B cell (primary cell): ENCODE results near the gene APOB. TPM values are rescaled to one million over a fixed set of nuclear protein-coding genes. Genes with fewer than 3 reads are reported as not detected.

Source experiments
- ATAC-seq: fragments of 200-7000 bp; cut with Tn5 transposase; one replicate; pipeline ENCODE4 v1.10.0; 2021; ENCODE audit warnings: low read depth, mild to moderate bottlenecking, moderate number of reproducible peaks, moderate library complexity
- CTCF ChIA-PET: fragments of 350-600 bp; sonication (Branson Sonifier 250); formaldehyde crosslinking; loops from one replicate; lab custom pipeline; 2021; ENCODE audit warnings: antibody characterized with exemption, inconsistent platforms; lab: Charles Lee
- POLR2A ChIA-PET: fragments of 350-600 bp; sonication (Branson Sonifier 250); formaldehyde crosslinking; loops from one replicate; lab custom pipeline; 2021; ENCODE audit warnings: antibody characterized with exemption; lab: Charles Lee
- DNase-seq: peaks from one replicate; pipeline ENCODE4 v3.0.0; 2013
- H2AFZ ChIP-seq: 2 replicates; pipeline ENCODE4 v1.6.1; 2012; ENCODE audit warnings: mild to moderate bottlenecking, low read depth, low read length; ENCODE audit not compliant: insufficient read depth, poor library complexity, severe bottlenecking
- H3K27ac ChIP-seq, 2 donors: 1 replicate in 1 of 2; 2 replicates in 1 of 2; pipeline ENCODE4 v1.5.1; 2012 to 2013; ENCODE audit warnings: low read length in 2 of 2, mild to moderate bottlenecking in 2 of 2, moderate library complexity in 1 of 2
- H3K27me3 ChIP-seq, 4 experiments: fragments of 200-600 bp in 1 of 4; sonication (generic) in 1 of 4; replicated peaks in 1 of 4; 1 replicate in 2 of 4; 2 replicates in 2 of 4; pipeline versions ENCODE4 v1.6.1 to v1.7.0; 2013 to 2016; ENCODE audit warnings: low read length in 3 of 4, mild to moderate bottlenecking in 2 of 4, mixed read lengths in 1 of 4, moderate library complexity in 1 of 4; ENCODE audit not compliant: insufficient read depth in 4 of 4, control insufficient read depth in 3 of 4; ENCODE audit errors: control extremely low read depth in 1 of 4
- H3K36me3 ChIP-seq, 2 experiments: replicated peaks in 1 of 2; 1 replicate in 1 of 2; 2 replicates in 1 of 2; pipeline versions ENCODE4 v1.6.1 to v1.7.1; 2013; ENCODE audit warnings: low read length in 1 of 2; ENCODE audit not compliant: insufficient read depth in 2 of 2, control insufficient read depth in 1 of 2; ENCODE audit errors: control extremely low read depth in 1 of 2, extremely low read depth in 1 of 2
- H3K4me1 ChIP-seq, 2 donors: fragments of 200-600 bp in 1 of 2; sonication (generic) in 1 of 2; 1 replicate in 1 of 2; 2 replicates in 1 of 2; pipeline versions ENCODE4 v1.5.1 to v1.6.1; 2013 to 2017; ENCODE audit warnings: low read length in 2 of 2; ENCODE audit not compliant: control insufficient read depth in 2 of 2, insufficient read depth in 2 of 2
- H3K4me2 ChIP-seq: replicated peaks from 2 replicates; pipeline ENCODE3; 2012; ENCODE audit warnings: mild to moderate bottlenecking, low read depth, low read length; ENCODE audit not compliant: poor library complexity, severe bottlenecking
- H3K4me3 ChIP-seq, 5 experiments: fragments of 200-600 bp in 1 of 5; sonication (generic) in 1 of 5; 1 replicate in 3 of 5; 2 replicates in 2 of 5; pipeline versions ENCODE4 v1.5.1 to v1.7.0; 2011 to 2016; ENCODE audit warnings: low read length in 4 of 5, mild to moderate bottlenecking in 4 of 5, low read depth in 2 of 5, control low read depth in 1 of 5, moderate library complexity in 1 of 5; ENCODE audit not compliant: insufficient read depth in 1 of 5; ENCODE audit errors: control extremely low read depth in 1 of 5, extremely low read depth in 1 of 5
- H3K79me2 ChIP-seq: fragments of 200-600 bp; sonication (generic); one replicate; pipeline ENCODE4 v1.6.0; 2016; ENCODE audit warnings: low read length; ENCODE audit not compliant: control insufficient read depth, insufficient read depth
- H3K9ac ChIP-seq: fragments of 200-600 bp; sonication (generic); 2 replicates; pipeline ENCODE4 v1.6.1; 2017; ENCODE audit warnings: mild to moderate bottlenecking, low read length, moderate library complexity
- H3K9me3 ChIP-seq, 3 donors: one replicate each; pipeline versions ENCODE4 v1.6.1 to v1.7.1; 2013; ENCODE audit warnings: low read length in 2 of 3; ENCODE audit not compliant: control insufficient read depth in 2 of 3, insufficient read depth in 1 of 3; ENCODE audit errors: control extremely low read depth in 1 of 3
- H4K20me1 ChIP-seq: 2 replicates; pipeline ENCODE4 v1.6.0; 2012; ENCODE audit warnings: mild to moderate bottlenecking, low read length; ENCODE audit not compliant: insufficient read depth, control insufficient read depth, poor library complexity, severe bottlenecking
- H3K27ac Mint-ChIP-seq: one replicate; pipeline ENCODE4 v1.8.0; 2021; ENCODE audit warnings: mixed read lengths
- H3K27me3 Mint-ChIP-seq: one replicate; pipeline ENCODE4 v1.8.0; 2021; ENCODE audit warnings: mixed read lengths
- H3K4me1 Mint-ChIP-seq: one replicate; pipeline ENCODE4 v1.8.0; 2021; ENCODE audit warnings: mixed read lengths
- H3K4me3 Mint-ChIP-seq: one replicate; pipeline ENCODE4 v1.8.0; 2021; ENCODE audit warnings: mixed read lengths
- H3K9me3 Mint-ChIP-seq: one replicate; pipeline ENCODE4 v1.8.0; 2022; ENCODE audit warnings: mixed read lengths; ENCODE audit not compliant: insufficient read depth
- EZH2 ChIP-seq: IDR thresholded peaks from 2 replicates; pipeline ENCODE4 v1.6.1; 2012; ENCODE audit warnings: borderline replicate concordance, low read depth, mild to moderate bottlenecking, moderate library complexity, low read length; ENCODE audit not compliant: insufficient read depth, poor library complexity, severe bottlenecking
- WGBS: methylation state at CpG from one replicate; pipeline ENCODE4 v1.1.5; 2013; ENCODE audit warnings: missing lambda C conversion rate; ENCODE audit not compliant: insufficient coverage; 5-methylcytosine and 5-hydroxymethylcytosine counted together
- intact Hi-C: fragments of 100-400 bp; cut with micrococcal nuclease; formaldehyde crosslinking; loops from one replicate; pipeline ENCODE4 v1.10.0; 2022
- polyA plus RNA-seq: library from polyadenylated mRNA; depleted of rRNA; stranded (reverse); fragments of >200 nt; gene quantifications from 2 replicates; pipeline ENCODE4 v1.2.3, GENCODE V29; 2012
- total RNA-seq, 2 donors: library from RNA; stranded (reverse); fragments of 120-200 nt in 1 of 2; gene quantifications; 1 replicate in 1 of 2; 2 replicates in 1 of 2; pipeline versions ENCODE4 v1.2.3 to v1.2.4, GENCODE V29; 2013 to 2022
- TF ChIP-seq, protein P1 (sequence below): fragments of 200-600 bp; IDR thresholded peaks from one replicate; pipeline ENCODE4 v1.8.0; 2022; ENCODE audit warnings: antibody characterized with exemption, mild to moderate bottlenecking

Gene APOB
- total and polyA plus RNA-seq, 2 donors (not counting 1 experiment from before 2014, with no cell fraction given): not detected

DNA sequence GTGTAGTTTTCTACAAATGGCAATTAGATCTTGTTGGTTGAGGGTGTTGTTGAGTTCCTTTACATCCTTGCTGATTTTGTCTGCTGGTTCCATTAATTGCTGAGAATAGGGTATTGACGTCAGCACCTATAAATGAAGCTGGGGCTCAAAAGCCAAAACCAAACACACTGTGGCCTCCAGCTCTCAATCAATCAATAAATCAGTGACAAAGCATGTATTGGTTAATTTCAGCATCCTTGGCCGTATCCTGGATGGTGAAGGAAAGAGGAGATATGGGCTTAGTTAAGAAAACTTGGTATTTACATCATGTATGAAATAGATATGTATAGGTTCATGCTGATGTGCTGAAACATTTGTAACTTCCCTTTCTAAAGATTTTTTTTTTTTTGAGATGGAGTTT is 13.2 kb upstream of the APOB start:
- TF ChIP-seq, protein P1, sequence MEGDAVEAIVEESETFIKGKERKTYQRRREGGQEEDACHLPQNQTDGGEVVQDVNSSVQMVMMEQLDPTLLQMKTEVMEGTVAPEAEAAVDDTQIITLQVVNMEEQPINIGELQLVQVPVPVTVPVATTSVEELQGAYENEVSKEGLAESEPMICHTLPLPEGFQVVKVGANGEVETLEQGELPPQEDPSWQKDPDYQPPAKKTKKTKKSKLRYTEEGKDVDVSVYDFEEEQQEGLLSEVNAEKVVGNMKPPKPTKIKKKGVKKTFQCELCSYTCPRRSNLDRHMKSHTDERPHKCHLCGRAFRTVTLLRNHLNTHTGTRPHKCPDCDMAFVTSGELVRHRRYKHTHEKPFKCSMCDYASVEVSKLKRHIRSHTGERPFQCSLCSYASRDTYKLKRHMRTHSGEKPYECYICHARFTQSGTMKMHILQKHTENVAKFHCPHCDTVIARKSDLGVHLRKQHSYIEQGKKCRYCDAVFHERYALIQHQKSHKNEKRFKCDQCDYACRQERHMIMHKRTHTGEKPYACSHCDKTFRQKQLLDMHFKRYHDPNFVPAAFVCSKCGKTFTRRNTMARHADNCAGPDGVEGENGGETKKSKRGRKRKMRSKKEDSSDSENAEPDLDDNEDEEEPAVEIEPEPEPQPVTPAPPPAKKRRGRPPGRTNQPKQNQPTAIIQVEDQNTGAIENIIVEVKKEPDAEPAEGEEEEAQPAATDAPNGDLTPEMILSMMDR: no peak
- no peak for TF ChIP-seq EZH2
- no peak overlapping the region for H3K27ac ChIP-seq
- CTCF ChIA-PET: interaction anchor here (0.7 kb wide), 1 partner anchor 213 kb away, joined by 5 read pairs; no protein-coding TSS in a partner anchor
- H3K9me3 ChIP-seq: peaks cover 0 to 3% (median 0%) of the 10 kb centered on the region in 3 donors
- no CpG with 5 or more reads among the region's 2 CpGs for WGBS
- H2AFZ ChIP-seq: no peak overlapping the region
- H3K4me3 ChIP-seq: no peak overlapping the region
- Mint-ChIP-seq H3K4me1 (no peaks in the 10 kb centered on the region), H3K27ac (no peak overlapping the region), H3K9me3 (no peaks in the 10 kb centered on the region), H3K4me3 (no peak overlapping the region), H3K27me3 (peaks cover 22% of the 10 kb centered on the region)
- DNase-seq (no peak), ATAC-seq (no peak)
- H3K4me2 ChIP-seq: no peak overlapping the region
- no peaks in the 10 kb centered on the region for H3K79me2 ChIP-seq
- peaks cover 0 to 4% (median 1%) of the 10 kb centered on the region in 4 experiments for H3K27me3 ChIP-seq
- H4K20me1 ChIP-seq: no peaks in the 10 kb centered on the region
- H3K9ac ChIP-seq: no peak overlapping the region
- intact Hi-C loops: no loop called here
- H3K4me1 ChIP-seq: no peaks in the 10 kb centered on the region
- POLR2A ChIA-PET: no interaction called here
- H3K36me3 ChIP-seq: no peaks in the 10 kb centered on the region

DNA sequence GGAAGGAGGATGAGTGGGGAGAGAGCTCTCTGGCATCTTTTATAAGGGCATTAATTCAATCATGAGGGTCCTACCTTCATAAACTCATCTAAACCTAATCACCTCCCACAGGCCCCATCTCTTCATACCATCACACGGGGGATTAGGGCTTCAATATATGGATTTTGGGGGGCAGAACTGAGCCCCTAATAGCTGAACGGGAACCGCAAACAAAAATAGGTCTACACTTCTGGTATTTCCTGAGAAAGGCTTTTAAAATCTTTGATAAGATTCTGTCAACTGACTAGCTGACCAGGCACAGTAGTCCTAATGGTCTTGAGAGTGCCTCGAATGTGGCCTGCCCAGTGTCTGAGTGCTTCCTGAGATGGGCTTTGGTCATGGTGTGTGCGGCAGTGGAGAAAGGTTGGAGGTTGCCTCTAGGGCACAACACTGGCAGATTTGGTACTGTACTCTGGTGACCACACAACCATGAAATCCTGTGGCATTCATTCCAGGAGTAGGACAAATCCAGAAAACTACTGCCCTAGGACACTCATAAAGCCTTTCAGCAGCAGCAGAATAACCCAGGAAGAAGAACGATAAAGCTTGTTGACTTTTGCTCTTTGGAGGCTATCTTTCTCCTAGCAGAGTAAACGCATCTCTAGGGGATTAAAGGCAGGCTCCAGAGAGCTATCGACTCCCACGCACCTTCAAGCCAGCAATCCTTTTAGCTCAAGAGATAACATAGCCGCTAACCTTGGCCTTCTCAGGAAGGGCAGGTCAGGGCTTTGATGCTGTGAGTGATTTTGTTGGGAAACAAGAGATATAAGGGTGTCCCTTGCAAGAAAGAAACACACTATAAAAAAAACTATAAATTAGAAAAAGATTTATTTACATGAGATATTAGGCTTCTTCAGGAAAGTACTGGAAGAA is 12.3 kb upstream of the APOB start:
- 92% methylated on average over 6 of the region's 10 CpGs for whole genome bisulfite sequencing
- Histone ChIP-seq H3K27me3 (peaks cover 0 to 4% (median 1%) of the 10 kb centered on the region in 4 experiments), H3K36me3 (no peaks in the 10 kb centered on the region), H3K4me2 (no peak overlapping the region), H3K9me3 (peaks cover 0 to 3% (median 0%) of the 10 kb centered on the region in 3 donors), H2AFZ (no peak overlapping the region), H3K9ac (no peak overlapping the region), H4K20me1 (no peaks in the 10 kb centered on the region), H3K4me1 (no peaks in the 10 kb centered on the region), H3K79me2 (no peaks in the 10 kb centered on the region), H3K27ac (no peak overlapping the region), H3K4me3 (no peak overlapping the region)
- no peak for TF ChIP-seq EZH2
- TF ChIP-seq, protein P1: no peak
- ATAC-seq (no peak), DNase-seq (no peak)
- CTCF ChIA-PET: interaction anchor here (0.7 kb wide), 1 partner anchor 214 kb away, joined by 5 read pairs; no protein-coding TSS in a partner anchor
- no peak overlapping the region for H3K4me3 Mint-ChIP-seq
- H3K4me1 Mint-ChIP-seq: no peaks in the 10 kb centered on the region
- no peak overlapping the region for H3K27ac Mint-ChIP-seq
- no peaks in the 10 kb centered on the region for H3K9me3 Mint-ChIP-seq
- POLR2A ChIA-PET: no interaction called here
- intact Hi-C loops: no loop called here
- H3K27me3 Mint-ChIP-seq: peaks cover 22% of the 10 kb centered on the region
